Naive thymus-derived CD4-positive, alpha-beta T cell (primary cell): Measurements from ENCODE around the gene FBXO36. TPM values are rescaled to one million over a fixed set of nuclear protein-coding genes. Genes with fewer than 3 reads are reported as not detected.
A peak's percentile ranks its signal among the peaks of the same experiment; 100 is the strongest.
"Not testable (repeated sequence)": the region's sequence is repeated elsewhere in the genome, so short reads cannot be mapped to it uniquely, and the experiment has no call there.

Source experiments
- ATAC-seq: fragments of 150-1000 bp; cut with Tn5 transposase; 2 replicates; pipeline ENCODE4 v1.10.0; 2021; ENCODE audit warnings: mild to moderate bottlenecking, moderate library complexity
- CTCF ChIA-PET: fragments of 350-600 bp; sonication (Branson Sonifier 250); formaldehyde crosslinking; loops from one replicate; lab custom pipeline; 2021; ENCODE audit warnings: antibody characterized with exemption; lab: Charles Lee
- POLR2A ChIA-PET: fragments of 350-600 bp; sonication (Branson Sonifier 250); formaldehyde crosslinking; loops from one replicate; lab custom pipeline; 2021; ENCODE audit warnings: antibody characterized with exemption, inconsistent platforms; lab: Charles Lee
- DNase-seq, 9 donors: peaks; one replicate each; pipeline versions ENCODE4 v3.0.0 to v3.0.0-alpha.2; 2020 to 2022; ENCODE audit warnings: mixed read lengths in 1 of 9
- H3K27ac ChIP-seq: one replicate; pipeline ENCODE4 v1.7.0; 2013; ENCODE audit warnings: mild to moderate bottlenecking, low read depth, low read length, moderate library complexity
- H3K27me3 ChIP-seq, 2 donors: one replicate each; pipeline ENCODE4 v1.7.0; 2013; ENCODE audit warnings: low read length in 2 of 2, mild to moderate bottlenecking in 2 of 2, moderate library complexity in 2 of 2; ENCODE audit not compliant: control insufficient read depth in 2 of 2, insufficient read depth in 2 of 2
- H3K36me3 ChIP-seq, 3 experiments: 1 replicate in 2 of 3; 2 replicates in 1 of 3; pipeline ENCODE4 v1.7.0; 2013; ENCODE audit warnings: low read length in 3 of 3, mild to moderate bottlenecking in 3 of 3, moderate library complexity in 1 of 3; ENCODE audit not compliant: insufficient read depth in 3 of 3, control insufficient read depth in 2 of 3
- H3K4me1 ChIP-seq, 2 donors: one replicate each; pipeline ENCODE4 v1.7.0; 2013; ENCODE audit warnings: low read length in 2 of 2, mild to moderate bottlenecking in 2 of 2, moderate library complexity in 1 of 2; ENCODE audit not compliant: control insufficient read depth in 2 of 2, insufficient read depth in 2 of 2
- H3K4me3 ChIP-seq: 2 replicates; pipeline ENCODE4 v1.7.0; 2013; ENCODE audit warnings: mild to moderate bottlenecking, low read length
- H3K9me3 ChIP-seq, 3 experiments: 1 replicate in 2 of 3; 2 replicates in 1 of 3; pipeline ENCODE4 v1.7.0; 2013; ENCODE audit warnings: low read length in 3 of 3; ENCODE audit not compliant: control insufficient read depth in 2 of 3
- H3K27ac Mint-ChIP-seq, 9 donors: one replicate each; pipeline ENCODE4 v1.8.0; 2020 to 2022; ENCODE audit warnings: mixed read lengths in 9 of 9, mild to moderate bottlenecking in 8 of 9, moderate library complexity in 5 of 9, inconsistent platforms in 2 of 9
- H3K27me3 Mint-ChIP-seq, 5 donors: one replicate each; pipeline ENCODE4 v1.8.0; 2021 to 2022; ENCODE audit warnings: mixed read lengths in 5 of 5, mild to moderate bottlenecking in 1 of 5
- H3K36me3 Mint-ChIP-seq, 5 donors: one replicate each; pipeline ENCODE4 v1.8.0; 2020 to 2022; ENCODE audit warnings: mixed read lengths in 5 of 5, mild to moderate bottlenecking in 3 of 5, inconsistent platforms in 1 of 5
- H3K4me1 Mint-ChIP-seq, 7 donors: one replicate each; pipeline ENCODE4 v1.8.0; 2020 to 2022; ENCODE audit warnings: mixed read lengths in 7 of 7, mild to moderate bottlenecking in 3 of 7, inconsistent platforms in 1 of 7
- H3K4me3 Mint-ChIP-seq, 10 donors: one replicate each; pipeline ENCODE4 v1.8.0; 2020 to 2022; ENCODE audit warnings: mild to moderate bottlenecking in 10 of 10, mixed read lengths in 10 of 10, moderate library complexity in 6 of 10, inconsistent platforms in 2 of 10
- H3K9me3 Mint-ChIP-seq, 11 donors: one replicate each; pipeline ENCODE4 v1.8.0; 2020 to 2022; ENCODE audit warnings: mixed read lengths in 11 of 11, mild to moderate bottlenecking in 4 of 11, inconsistent platforms in 1 of 11, moderate library complexity in 1 of 11
- intact Hi-C, 2 donors: fragments of 100-400 bp; cut with micrococcal nuclease; formaldehyde crosslinking; loops; one replicate each; pipeline ENCODE4 v1.15.1; 2023
- polyA plus RNA-seq, 2 donors: library from polyadenylated mRNA; unstranded; fragments of 300-500 nt; fragmentation: Illumina TruSeq; gene quantifications; one replicate each; pipeline ENCODE4 v1.2.3, GENCODE V29; 2021
- total RNA-seq, 6 experiments: library from RNA in 5 of 6; stranded (reverse) in 5 of 6; gene quantifications; 1 replicate in 5 of 6; 2 replicates in 1 of 6; pipeline ENCODE4 v1.2.3 and lab custom pipeline; 2021 to 2026

Gene FBXO36
- total and polyA plus RNA-seq, 7 experiments from 2014 or later: 0.51 to 1.8 (median 1.2) TPM

GRCh38 chr2:229896857-229897256, 25.4 kb upstream of the FBXO36 start:
- DNase-seq: peak in 4 of 9 donors; percentile 13 to 22 (median 16)
- Histone ChIP-seq H3K36me3 (no peaks in the 10 kb centered on the region), H3K27me3 (no peaks in the 10 kb centered on the region), H3K27ac (no peak overlapping the region), H3K4me1 (peaks cover 0 to 19% of the 10 kb centered on the region in 2 donors), H3K4me3 (no peak overlapping the region), H3K9me3 (no peaks in the 10 kb centered on the region)
- no peak for ATAC-seq
- ChIA-PET POLR2A (no interaction called here), CTCF (no interaction called here)
- peaks cover 0 to 30% (median 11%) of the 10 kb centered on the region in 5 donors for H3K36me3 Mint-ChIP-seq
- H3K9me3 Mint-ChIP-seq: no peaks in the 10 kb centered on the region
- H3K4me3 Mint-ChIP-seq: peak overlapping the region in 7 of 10 donors; percentile 19 to 67 (median 36)
- no peaks in the 10 kb centered on the region for H3K27me3 Mint-ChIP-seq
- peaks cover 28 to 90% (median 81%) of the 10 kb centered on the region in 7 donors for H3K4me1 Mint-ChIP-seq
- peak overlapping the region in 7 of 9 donors; percentile 8 to 81 (median 51) for H3K27ac Mint-ChIP-seq
- intact Hi-C loops: no loop called here

- POLR2A ChIA-PET: no interaction called here
- Mint-ChIP-seq H3K27ac (peak overlapping the region in 3 of 9 donors; percentile 5 to 66 (median 45)), H3K4me1 (peaks cover 34 to 87% (median 80%) of the 10 kb centered on the region in 7 donors), H3K4me3 (peak overlapping the region in 4 of 10 donors; percentile 4 to 36 (median 22)), H3K9me3 (peaks cover 0 to 4% (median 0%) of the 10 kb centered on the region in 11 donors), H3K36me3 (peaks cover 6 to 30% (median 16%) of the 10 kb centered on the region in 5 donors), H3K27me3 (no peaks in the 10 kb centered on the region)
- DNase-seq: no peak
- H3K27me3 ChIP-seq: no peaks in the 10 kb centered on the region
- H3K36me3 ChIP-seq: peaks cover 4 to 9% (median 6%) of the 10 kb centered on the region in 3 experiments
- CTCF ChIA-PET: interaction anchor here (0.7 kb wide), 1 partner anchor 9 kb away, joined by 3 read pairs; no protein-coding TSS in a partner anchor
- no peak overlapping the region for H3K27ac ChIP-seq
- H3K9me3 ChIP-seq: no peaks in the 10 kb centered on the region
- ATAC-seq: no peak
- intact Hi-C loops: no loop called here
- no peak overlapping the region for H3K4me3 ChIP-seq
- peaks cover 3 to 27% of the 10 kb centered on the region in 2 donors for H3K4me1 ChIP-seq
These were observed 22.7 kb upstream of the FBXO36 start for GRCh38 chr2:229899604-229900003.

DNA sequence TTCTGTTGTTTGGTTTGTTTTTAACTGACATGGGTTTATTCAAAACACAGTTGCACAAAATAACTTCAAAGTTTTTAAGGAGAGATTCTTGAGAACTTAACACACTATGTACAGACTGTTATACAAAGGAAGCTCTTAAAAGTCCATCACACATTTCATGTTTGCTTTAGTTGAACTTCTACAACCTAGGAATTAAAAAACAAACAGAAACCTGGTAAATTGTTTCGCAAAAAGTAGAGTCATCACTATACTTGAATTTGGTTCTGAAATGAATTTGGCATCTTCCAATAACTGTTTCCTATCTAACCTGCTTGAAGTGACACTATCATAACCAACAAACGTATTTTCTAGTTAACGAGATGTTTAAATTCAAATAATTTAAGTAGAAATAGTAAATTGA, 22.3 kb upstream of the FBXO36 start:
- ATAC-seq: no peak
- no peak overlapping the region for H3K4me3 ChIP-seq
- POLR2A ChIA-PET: no interaction called here
- no peak overlapping the region for H3K27ac ChIP-seq
- no peak for DNase-seq
- H3K36me3 ChIP-seq: peaks cover 4 to 9% (median 6%) of the 10 kb centered on the region in 3 experiments
- CTCF ChIA-PET: no interaction called here
- Mint-ChIP-seq H3K27ac (peak overlapping the region in 2 of 9 donors; percentile 45 to 66), H3K9me3 (peaks cover 0 to 4% (median 0%) of the 10 kb centered on the region in 11 donors), H3K4me3 (peak overlapping the region in 2 of 10 donors; percentile 4 to 30), H3K27me3 (no peaks in the 10 kb centered on the region), H3K4me1 (peaks cover 33 to 86% (median 78%) of the 10 kb centered on the region in 7 donors), H3K36me3 (peaks cover 6 to 32% (median 16%) of the 10 kb centered on the region in 5 donors)
- H3K4me1 ChIP-seq: peaks cover 3 to 27% of the 10 kb centered on the region in 2 donors
- H3K27me3 ChIP-seq: no peaks in the 10 kb centered on the region
- intact Hi-C loops: no loop called here
- no peaks in the 10 kb centered on the region for H3K9me3 ChIP-seq

GRCh38 chr2:229900514-229900913, 21.8 kb upstream of the FBXO36 start:
- H3K9me3 ChIP-seq, DNase-seq, H3K9me3 Mint-ChIP-seq, H3K27ac Mint-ChIP-seq, H3K27ac ChIP-seq, H3K27me3 ChIP-seq, H3K36me3 ChIP-seq, H3K27me3 Mint-ChIP-seq, H3K4me3 Mint-ChIP-seq, intact Hi-C loops, ATAC-seq, H3K4me3 ChIP-seq: not testable (repeated sequence)
- H3K4me1 ChIP-seq: peaks cover 3 to 27% of the 10 kb centered on the region in 2 donors
- peaks cover 36 to 86% (median 78%) of the 10 kb centered on the region in 7 donors for H3K4me1 Mint-ChIP-seq
- ChIA-PET CTCF (interaction anchor here (0.6 to 0.7 kb wide), 2 partner anchors 9 to 21 kb away, joined by 3 to 6 read pairs; no protein-coding TSS in a partner anchor), POLR2A (interaction anchor here (0.9 kb wide), 1 partner anchor 100 kb away, joined by 5 read pairs; no protein-coding TSS in a partner anchor)
- peaks cover 6 to 37% (median 16%) of the 10 kb centered on the region in 5 donors for H3K36me3 Mint-ChIP-seq

- H3K4me3 Mint-ChIP-seq: peak overlapping the region in 2 of 10 donors; percentile 10 to 27
- DNase-seq: no peak
- peaks cover 0 to 4% (median 0%) of the 10 kb centered on the region in 11 donors for H3K9me3 Mint-ChIP-seq
- intact Hi-C loops: no loop called here
- H3K4me3 ChIP-seq: no peak overlapping the region
- ChIA-PET POLR2A (interaction anchor here (1.0 kb wide), 1 partner anchor 9 kb away, joined by 3 read pairs; no protein-coding TSS in a partner anchor), CTCF (no interaction called here)
- no peaks in the 10 kb centered on the region for H3K27me3 Mint-ChIP-seq
- ATAC-seq: no peak
- peak overlapping the region in 2 of 9 donors; percentile 10 to 16 for H3K27ac Mint-ChIP-seq
- H3K36me3 Mint-ChIP-seq: peaks cover 6 to 40% (median 16%) of the 10 kb centered on the region in 5 donors
- peaks cover 4 to 9% (median 6%) of the 10 kb centered on the region in 3 experiments for H3K36me3 ChIP-seq
- H3K4me1 Mint-ChIP-seq: peaks cover 36 to 77% (median 68%) of the 10 kb centered on the region in 7 donors
- peaks cover 3 to 24% of the 10 kb centered on the region in 2 donors for H3K4me1 ChIP-seq
- no peaks in the 10 kb centered on the region for H3K9me3 ChIP-seq
- no peak overlapping the region for H3K27ac ChIP-seq
- no peaks in the 10 kb centered on the region for H3K27me3 ChIP-seq
These were observed 20.5 kb upstream of the FBXO36 start for GRCh38 chr2:229901819-229902218.

DNA sequence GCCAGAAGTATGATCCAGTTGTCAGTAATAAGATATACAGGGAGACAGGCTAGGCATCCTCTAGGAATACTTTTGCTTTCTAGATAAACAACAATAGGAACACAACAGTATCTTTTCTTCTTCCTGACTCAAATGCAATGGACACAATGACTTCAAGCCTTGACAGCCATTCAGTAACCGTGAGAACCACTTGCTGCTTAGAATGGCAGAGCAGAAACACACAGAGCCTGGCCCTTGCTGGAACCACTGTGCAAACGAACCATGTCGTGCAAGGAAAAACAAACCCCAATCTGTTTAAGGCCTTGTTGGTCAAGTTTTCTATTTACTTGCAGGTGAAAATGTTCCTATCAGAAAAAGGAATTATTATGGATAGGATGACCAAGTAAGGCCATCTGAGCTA, 19.3 kb upstream of the FBXO36 start:
- Mint-ChIP-seq H3K27me3 (no peaks in the 10 kb centered on the region), H3K4me3 (peak overlapping the region in 2 of 10 donors; percentile 20 to 26), H3K9me3 (peaks cover 0 to 4% (median 0%) of the 10 kb centered on the region in 11 donors), H3K27ac (peak overlapping the region in 1 of 9 donors; percentile 16), H3K4me1 (peaks cover 29 to 73% (median 65%) of the 10 kb centered on the region in 7 donors), H3K36me3 (peaks cover 6 to 44% (median 18%) of the 10 kb centered on the region in 5 donors)
- Histone ChIP-seq H3K4me1 (peaks cover 3 to 19% of the 10 kb centered on the region in 2 donors), H3K9me3 (no peaks in the 10 kb centered on the region), H3K4me3 (no peak overlapping the region), H3K27ac (no peak overlapping the region), H3K27me3 (no peaks in the 10 kb centered on the region), H3K36me3 (peaks cover 6 to 9% (median 9%) of the 10 kb centered on the region in 3 experiments)
- intact Hi-C loops: no loop called here
- DNase-seq: no peak
- no peak for ATAC-seq
- POLR2A ChIA-PET: interaction anchor here (0.6 kb wide), 1 partner anchor 75 kb away, joined by 3 read pairs; no protein-coding TSS in a partner anchor
- CTCF ChIA-PET: no interaction called here
